NCI-H2171 (cell line): Measurements from ENCODE around the gene TEX28.
"Not testable (repeated sequence)": the region's sequence is repeated elsewhere in the genome, so short reads cannot be mapped to it uniquely, and the experiment has no call there.

Experiments used
- DNase-seq: peaks from one replicate; lab custom pipeline; 2025; lab: John Stamatoyannopoulos, UW

The TEX28 gene

DNA sequence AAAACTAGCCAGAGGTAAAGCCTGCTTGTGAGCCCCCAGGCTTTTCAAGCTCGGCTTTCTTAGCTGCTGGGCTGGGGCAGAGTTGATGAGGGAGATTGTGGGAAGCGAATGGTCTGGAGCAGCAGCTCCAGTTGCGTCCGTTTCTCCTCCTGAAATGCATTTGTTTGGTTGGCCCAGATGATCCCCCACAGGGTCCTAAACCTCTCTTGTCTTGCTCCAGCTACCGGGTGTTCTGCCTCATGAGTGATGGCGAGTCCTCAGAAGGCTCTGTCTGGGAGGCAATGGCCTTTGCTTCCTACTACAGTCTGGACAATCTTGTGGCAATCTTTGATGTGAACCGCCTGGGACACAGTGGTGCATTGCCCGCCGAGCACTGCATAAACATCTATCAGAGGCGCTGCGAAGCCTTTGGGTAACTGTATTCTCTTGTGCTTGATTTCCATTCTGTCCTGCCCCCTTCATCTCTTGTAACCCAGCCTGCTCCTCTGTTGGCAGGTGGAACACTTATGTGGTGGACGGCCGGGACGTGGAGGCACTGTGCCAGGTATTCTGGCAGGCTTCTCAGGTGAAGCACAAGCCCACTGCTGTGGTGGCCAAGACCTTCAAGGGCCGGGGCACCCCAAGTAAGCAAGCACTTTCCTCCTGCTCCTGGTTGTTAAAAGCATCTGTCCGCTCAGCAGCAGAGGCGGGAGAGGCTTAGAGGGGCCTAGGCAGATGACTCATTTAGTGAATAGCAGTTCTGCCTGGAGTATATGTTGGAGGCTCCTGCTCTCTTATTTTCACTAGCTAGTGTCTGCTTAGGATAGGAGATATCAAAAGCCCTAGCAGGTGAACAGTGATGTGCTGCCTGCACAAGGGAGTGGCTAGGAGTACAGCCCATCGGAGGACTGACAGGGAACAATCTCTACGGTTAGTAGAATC lies 16.0 kb upstream of the TEX28 start:
- no peak for DNase-seq

DNA sequence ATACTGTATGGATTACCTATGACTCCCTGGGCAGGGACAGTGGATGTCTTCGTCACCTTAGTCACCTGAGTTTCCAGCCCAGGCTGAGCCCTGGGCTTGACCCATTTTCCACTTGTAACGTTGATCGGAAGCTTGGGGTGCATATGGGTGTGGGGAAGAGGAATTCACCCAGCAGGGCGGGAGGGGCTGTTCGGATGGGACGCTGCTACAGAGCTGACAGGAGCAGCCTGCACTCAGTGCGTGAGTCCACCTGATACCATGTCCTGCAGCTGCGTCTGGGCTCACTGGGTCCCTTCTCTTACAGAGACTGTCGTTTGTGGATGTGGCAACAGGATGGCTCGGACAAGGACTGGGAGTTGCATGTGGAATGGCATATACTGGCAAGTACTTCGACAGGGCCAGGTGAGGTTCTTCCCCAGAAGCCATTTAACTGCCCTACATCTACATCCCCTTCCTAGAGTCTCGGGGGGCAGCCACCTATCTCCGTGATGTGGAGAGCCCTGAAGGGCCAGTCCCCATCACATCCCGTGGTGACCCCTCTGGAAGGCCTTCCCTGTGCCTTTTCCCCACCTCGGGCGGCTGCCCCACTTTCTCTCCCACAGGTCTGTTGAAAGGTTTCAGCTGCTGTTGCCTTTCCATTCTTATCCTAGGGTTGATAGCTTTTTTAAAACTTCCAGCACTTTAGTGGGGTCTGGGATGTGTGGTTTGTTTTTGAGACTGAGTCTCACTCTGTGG lies 14.3 kb upstream of the TEX28 start:
- no peak for DNase-seq

DNA sequence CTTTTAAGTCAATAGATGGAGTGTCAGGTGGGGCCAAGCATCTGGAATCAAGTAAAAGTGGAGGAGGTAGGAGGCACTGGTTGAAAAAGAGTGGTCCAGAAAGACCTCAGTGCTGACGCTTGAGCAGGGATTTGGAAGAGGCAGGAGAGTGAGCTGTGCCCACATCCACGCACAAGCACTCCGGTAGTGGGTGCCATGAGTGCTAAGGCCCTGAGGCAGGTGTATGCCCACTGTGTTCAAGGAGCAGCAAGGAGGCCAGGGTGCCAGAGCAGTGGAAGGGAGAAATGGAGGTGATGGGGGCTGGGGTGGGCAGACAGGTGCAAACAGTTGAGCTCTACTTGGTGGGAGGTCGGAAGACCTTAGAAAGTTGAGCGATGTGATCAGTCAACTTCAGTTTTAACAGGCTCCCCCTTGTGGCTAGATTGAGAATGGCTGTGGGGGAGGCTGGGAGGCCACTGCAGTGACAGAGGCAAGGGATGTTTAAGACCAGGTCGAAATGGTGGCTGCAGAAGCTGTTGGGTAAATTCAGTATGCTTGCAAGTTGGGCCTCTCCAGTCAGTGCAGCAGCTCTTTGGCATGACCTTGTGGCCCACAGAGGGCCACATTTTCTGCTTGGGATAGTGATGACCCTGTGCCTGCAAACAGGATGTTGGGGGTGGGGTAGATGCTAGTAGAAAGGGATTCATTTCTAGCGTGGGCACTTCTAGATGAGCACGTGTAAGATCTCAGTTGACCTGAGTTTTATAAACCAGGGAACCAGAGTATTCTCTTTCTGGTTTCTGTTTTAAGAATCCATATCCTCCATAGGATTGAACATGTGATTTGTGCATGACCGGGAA lies 13.4 kb upstream of the TEX28 start:
- DNase-seq = no peak

DNA sequence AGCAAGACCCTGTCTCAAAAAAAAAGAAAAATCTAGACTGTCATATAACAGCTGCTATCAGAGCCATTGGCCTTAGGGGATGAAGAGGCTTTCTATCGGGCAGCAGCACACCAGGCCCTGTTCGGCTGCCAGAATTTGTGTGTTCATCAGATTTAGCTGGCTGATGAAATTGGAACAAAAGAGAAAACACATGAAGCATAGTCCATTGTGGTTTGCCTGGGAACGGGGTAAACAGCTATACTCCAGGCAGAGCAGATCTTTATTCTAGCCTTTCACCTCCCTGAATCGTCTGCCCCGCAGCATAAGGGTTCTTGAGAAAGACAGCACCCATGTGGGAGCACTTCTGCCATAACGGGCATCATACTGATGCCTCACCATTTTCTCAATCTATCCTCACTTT lies 12.3 kb upstream of the TEX28 start:
- DNase-seq = no peak

DNA sequence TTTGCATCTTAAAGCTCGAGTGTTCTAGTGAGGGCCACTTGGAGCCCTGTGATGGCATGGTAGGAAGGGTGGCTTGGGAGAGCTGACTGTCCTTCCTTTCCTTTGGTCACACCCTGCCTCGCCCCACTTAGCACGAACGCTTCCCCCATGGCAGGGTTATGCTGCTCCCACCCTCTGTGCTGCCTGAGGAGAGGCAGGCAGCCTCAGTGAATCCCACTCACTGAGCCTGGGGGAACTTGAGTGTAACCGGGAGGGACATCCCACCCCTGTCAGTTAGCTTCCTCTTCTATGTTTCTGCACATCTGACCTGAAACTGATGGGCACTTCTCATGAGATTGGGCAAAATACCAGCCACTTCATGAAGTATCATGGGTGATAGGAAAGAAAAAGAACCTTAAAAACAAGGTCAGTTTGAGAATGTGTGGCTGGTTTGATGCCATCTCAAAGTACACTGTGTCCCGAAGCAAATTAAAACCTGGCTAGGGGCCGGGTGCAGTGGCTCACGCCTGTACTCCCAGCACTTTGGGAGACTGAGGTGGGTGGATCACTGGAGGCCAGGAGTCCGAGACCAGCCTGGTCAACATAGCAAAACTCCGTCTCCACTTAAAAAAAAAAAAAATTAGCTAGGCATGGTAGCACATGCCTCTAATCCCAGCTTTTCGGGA lies 10.7 kb upstream of the TEX28 start:
- no peak for DNase-seq

DNA sequence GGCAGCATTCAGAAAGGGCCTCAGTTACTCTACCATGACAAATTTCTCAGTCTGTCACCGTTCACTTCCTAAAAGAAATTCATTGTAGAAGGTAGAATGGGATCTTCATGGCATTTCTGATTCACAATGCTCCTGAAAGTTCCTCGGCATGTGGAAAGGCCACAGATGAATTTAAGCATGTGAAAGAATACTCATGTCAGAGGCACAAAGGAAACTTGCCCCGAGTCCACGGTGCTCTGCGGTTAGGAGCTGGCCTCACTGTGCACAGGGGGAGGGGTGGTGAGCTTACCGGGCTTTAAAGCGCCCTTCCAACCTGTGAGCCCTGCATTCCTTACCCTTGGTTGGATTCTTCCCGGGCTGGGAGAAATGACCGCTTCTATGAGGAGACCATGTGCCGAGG lies 9.9 kb upstream of the TEX28 start:
- no peak for DNase-seq

DNA sequence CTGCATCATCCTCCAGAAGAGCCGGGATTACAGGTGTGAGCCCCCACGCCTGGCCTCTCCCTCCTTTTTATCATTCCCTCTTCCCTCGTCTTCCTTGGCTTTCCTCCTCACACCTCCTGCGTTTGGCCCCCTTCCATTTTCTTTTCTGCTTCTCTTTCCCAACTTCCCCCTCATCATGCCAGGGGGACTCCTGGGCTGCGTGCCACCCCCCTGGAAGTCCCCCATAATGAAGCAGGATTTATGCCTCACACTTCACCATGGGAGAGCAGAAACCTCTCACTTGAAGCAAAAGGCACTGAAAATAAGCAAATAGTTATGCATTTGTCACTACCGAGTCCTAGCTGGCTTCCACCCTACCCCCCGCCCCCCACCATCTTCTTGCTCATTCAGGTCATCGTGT lies 8.6 kb upstream of the TEX28 start:
- DNase-seq = no peak

DNA sequence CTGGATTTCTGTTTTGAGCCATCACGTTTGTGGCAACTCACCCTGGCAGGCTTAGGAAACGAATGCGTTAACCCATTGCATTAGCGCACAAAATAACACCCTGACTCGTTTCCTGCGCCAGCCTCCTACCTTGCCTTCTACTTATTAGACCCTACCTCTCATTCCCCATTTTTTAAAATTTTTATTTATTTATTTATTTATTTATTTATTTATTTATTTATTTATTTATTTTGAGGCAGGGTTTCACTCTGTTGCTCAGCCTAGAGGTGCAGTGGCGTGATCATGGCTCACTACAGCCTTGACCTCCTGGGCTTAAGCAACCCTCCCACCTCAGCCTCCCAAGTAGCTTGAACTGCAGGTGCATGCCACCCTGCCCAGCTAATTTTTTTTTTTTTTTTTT lies 8.1 kb upstream of the TEX28 start:
- DNase-seq = not testable (repeated sequence)

DNA sequence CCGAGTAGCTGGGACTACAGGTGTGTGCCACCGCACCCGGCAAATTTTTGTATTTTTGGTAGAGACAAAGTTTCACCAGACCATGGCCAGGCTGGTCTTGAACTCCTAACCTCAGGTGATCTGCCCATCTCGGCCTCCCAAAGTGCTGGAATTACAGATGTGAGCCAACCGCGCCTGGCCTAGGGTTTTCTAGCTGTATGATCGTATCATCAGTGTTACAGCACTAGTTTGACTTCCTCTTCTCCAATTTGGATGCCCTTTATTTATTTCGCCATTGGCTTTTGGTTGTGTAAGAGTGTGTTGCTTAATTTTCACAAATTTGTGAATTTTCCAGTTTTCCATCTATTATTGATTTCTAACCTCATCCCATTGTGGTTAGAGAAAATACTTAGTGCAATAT lies 5.9 kb upstream of the TEX28 start:
- DNase-seq = no peak

DNA sequence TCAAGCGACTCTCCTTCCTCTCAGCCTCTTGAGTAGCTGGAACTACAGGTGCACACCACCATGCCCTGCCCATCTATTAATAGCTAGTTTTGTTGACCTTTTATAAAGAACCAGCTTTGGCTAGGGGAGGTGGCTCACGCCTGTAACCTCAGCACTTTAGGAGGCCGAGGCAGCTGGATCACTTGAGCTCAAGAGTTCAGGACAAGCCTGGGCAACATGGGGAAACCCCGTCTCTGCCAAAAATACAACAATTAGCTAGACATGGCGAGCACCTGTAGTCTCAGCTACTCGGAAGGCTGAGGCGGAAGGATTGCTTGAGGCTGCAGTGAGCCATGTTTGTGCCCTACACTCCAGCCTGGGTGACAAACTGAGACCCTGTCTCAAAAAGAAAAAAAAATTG lies 3.4 kb upstream of the TEX28 start:
- DNase-seq = no peak

DNA sequence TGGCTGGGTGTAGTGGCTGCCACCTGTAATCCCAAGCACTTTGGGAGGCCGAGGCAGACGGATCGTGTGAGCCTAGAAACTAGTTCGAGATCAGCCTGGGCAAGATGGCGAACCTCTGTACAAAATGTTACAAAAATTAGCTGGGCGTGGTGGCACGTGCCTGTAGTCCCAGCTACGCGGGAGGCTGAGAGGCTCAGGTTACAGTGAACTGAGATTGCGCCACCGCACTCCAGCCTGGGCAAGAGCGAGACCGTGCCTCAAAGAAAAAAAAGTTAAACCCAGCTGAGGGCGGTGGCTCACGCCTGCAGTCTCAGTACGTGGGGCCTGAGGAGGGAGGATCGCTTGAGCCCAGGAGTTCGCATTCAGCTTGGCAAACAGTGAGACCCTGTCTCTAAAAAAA lies 1.8 kb upstream of the TEX28 start:
- DNase-seq = no peak

DNA sequence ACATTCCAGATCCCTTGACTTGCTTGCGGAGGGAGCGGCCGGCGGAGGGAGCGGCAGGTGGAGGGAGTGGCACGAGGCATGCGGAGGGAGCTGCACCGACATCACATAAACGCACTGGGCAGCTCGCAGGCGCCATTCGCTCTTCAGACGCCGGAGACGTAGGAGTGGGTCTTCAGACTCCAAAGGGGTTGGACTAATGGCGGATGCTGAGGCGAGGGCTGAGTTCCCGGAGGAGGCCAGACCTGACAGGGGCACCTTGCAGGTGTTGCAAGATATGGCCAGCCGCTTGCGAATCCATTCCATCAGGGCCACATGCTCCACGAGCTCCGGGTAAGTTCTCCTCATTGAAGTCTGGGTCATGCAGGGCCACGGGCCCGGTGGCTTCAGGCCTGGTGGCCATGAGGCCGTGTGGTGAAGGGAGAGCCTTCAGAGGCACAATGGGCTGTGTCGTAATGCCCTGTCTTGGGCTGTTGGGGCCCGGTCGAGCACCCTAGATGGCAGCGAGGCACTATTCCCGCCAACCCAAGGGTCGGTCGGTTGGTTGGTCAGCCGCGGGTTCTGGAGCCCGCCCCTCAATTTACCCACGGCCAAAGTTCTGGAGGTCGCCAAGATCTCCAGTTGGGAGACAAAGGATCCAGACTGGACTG lies 863 bp upstream of the TEX28 start, which contains the start of gene TKTL1:
TSS of gene TKTL1 (plus strand) at position 132 of the 647 bp plus-strand sequence. CDS start at position 197, 65 bp downstream.
- no peak for DNase-seq

DNA sequence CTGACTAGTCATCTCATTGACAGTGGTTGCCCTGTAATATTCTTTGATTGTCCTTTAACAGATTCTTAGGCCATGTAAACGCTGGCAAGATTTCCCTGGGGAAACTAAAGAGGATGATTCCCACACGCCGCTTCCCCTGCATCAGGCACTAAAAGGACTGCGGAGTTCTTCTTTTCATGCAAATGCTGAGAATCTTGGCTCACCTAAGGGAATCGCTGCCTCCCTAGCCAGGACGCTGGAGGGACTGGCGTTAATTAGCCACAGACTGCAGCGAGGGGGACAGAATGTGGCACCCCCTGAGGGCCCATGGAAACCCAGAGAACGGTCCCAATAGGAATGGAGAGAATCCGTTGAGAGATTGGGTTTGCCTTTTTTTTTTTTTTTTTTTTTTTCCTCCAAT lies 8.5 kb downstream of the TEX28 start:
- not testable (repeated sequence) for DNase-seq

DNA sequence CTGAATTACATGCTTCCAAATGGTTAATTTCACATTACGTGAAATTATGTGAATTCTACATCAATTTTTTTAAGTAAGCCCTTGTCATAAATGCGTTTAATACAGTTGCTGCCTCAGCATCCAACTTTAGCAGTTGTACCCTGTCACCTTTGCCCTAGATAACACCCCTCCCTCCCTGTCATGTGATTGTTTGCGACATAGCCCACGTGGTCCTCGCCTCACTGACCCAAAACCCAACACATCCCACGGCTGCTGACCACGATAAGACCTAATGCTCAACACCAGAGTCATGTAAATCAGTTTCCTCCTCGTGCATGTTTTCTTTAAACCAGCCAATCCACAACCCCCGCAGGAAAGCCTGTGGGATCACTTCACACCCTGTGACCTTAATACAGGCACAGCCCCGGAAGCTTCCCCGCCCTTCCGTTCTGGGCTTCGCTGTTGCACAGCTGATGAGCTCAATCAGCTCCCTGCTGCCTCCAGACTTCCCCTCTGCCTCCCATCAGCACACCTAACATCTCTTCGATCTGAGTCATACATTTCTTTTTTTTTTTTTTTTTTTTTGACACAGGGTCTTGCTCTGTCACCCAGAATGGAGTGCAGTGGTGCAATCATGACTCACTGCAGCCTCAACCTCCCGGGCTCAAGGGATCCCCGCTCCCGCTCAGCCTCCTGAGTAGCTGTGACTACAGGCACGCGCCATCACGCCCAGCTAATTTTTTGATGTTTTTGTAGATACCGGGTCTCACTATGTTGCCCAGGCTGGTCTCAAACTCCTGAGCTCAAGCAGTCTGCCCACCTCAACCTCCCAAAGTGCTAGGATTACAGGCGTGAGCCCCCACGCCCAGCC lies 10.2 kb downstream of the TEX28 start:
- not testable (repeated sequence) for DNase-seq

DNA sequence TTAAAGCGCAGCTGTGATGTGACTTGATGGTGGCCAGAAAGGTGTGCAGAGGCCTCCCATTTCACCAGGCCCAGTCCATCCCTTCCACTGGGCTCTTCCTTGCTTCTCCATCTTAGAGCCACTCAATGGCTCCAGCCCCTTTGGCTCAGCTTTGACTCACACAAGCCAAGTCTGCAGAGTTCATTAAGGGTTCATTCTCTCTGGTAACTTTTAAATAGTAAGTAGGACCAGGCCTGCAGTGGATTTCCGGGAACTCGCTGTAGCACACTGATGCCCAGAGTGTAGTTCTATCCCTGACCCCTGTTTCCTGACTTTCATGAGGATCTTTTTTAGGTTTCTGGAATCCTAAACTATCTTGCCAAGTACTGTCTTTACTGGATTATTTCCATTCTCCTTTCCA lies 25.7 kb downstream of the TEX28 start:
- not testable (repeated sequence) for DNase-seq

DNA sequence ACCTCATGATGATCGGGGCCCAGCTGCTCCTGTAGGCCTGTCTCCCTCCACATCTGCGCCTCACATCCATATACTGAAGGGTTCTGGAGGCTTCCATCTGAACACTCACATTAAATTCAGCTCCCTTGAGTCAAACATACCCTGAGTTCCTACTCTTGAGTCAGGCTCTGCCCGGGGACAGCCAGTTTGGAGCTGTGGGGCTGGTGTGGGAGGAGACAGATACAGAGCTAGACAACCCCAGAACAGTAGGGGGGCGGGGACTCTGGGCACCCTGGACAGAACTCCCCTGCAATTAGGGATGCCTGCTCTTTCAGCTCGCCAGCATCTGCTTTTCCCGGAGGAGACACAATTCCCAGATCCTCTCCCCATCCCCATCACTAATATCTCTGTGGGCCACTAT lies 31.9 kb downstream of the TEX28 start:
- not testable (repeated sequence) for DNase-seq

DNA sequence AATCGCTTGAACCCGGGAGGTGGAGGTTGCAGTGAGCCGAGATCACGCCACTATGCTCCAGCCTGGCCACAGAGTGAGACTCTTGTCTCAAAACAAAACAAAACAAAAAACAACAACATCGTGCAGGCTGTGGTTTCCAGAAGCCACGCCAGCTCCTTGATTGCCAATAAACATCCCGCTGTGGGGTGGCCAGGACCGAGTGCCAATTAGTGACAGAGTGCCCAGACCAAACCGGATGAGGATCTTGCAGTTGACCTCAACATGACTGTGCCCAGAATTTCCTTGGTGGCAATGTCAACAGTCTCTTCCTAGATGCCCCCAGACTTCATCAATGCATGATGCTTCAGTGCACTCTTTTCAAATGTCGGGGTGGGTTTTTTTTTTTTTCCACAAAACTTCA lies 36.2 kb downstream of the TEX28 start:
- DNase-seq = not testable (repeated sequence)

DNA sequence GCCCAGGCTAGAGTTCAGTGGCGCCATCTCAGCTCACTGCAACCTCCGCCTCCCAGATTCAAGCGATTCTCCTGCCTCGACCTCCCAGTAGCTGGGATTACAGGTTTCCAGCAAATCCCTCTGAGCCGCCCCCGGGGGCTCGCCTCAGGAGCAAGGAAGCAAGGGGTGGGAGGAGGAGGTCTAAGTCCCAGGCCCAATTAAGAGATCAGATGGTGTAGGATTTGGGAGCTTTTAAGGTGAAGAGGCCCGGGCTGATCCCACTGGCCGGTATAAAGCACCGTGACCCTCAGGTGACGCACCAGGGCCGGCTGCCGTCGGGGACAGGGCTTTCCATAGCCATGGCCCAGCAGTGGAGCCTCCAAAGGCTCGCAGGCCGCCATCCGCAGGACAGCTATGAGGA lies 37.6 kb downstream of the TEX28 start, which contains the start of gene OPN1MW3:
TSS of gene OPN1MW3 (plus strand) at position 301 of the 400 bp plus-strand sequence. CDS start at position 339, 38 bp downstream.
- not testable (repeated sequence) for DNase-seq

DNA sequence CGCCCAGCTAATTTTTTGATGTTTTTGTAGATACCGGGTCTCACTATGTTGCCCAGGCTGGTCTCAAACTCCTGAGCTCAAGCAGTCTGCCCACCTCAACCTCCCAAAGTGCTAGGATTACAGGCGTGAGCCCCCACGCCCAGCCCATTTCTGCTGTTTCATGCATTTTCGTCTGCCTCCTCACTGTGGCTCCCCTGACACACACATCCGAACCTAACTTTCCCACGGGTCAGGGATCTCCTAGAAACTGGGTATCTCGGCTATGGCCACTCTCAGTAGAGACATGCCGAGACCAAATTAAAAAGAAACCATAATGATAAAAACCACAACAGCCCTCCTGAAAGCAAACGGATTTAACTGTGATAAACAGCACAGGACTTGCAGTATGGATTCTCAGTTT lies 46.8 kb downstream of the TEX28 start:
- DNase-seq = not testable (repeated sequence)
